GM06990 (cell line): Measurements from ENCODE around the gene RASD1.

Experiments used
- DNase-seq: peaks from one replicate; pipeline ENCODE4 v3.0.0-alpha.2; 2011; ENCODE audit not compliant: insufficient read length; ENCODE audit errors: extremely low read depth
- H3K27me3 ChIP-seq: replicated peaks from 2 replicates; pipeline ENCODE4 v1.6.0; 2011; ENCODE audit warnings: low read length; ENCODE audit not compliant: control insufficient read depth, insufficient read depth
- H3K36me3 ChIP-seq: 2 replicates; pipeline ENCODE4 v1.5.1; 2011; ENCODE audit warnings: low read length; ENCODE audit not compliant: control insufficient read depth, insufficient read depth
- H3K4me3 ChIP-seq: replicated peaks from 2 replicates; pipeline ENCODE4 v1.5.1; 2011; ENCODE audit warnings: low read depth, mild to moderate bottlenecking, control low read depth, low read length
- TF ChIP-seq, protein P1 (sequence below): IDR thresholded peaks from 2 replicates; pipeline ENCODE4 v1.5.1; 2011; ENCODE audit warnings: low read length, control low read depth, mild to moderate bottlenecking, inconsistent platforms; ENCODE audit not compliant: insufficient read depth, poor library complexity, severe bottlenecking

RASD1 gene

DNA sequence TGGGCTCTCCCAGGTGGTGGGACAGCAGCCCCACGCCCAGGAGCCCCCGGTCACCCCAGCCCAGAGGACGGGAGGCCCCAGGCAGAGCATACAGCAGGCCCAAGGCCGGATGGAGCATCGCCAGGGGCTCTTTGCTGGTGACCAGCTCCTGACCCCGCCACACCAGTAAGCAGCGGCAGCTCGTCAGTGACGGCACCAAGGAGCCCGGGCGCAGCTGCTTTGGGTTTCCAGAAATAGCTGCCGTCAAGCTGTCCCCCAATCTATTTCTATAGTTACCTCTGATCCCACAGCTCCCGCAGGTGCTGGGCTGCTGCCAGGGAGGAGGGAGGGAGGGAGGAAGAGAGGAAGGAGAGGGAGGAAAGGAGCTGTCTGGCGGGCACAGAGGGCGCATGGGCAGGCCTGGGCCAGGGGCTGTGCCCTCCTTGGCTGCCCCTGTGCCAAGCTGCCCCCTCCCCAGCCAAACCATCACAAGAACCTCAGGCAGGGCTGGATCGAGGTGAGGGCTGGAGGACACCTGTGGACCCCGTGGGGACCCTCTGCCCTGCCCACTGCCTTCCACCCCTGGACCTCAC is 10.8 kb upstream of the RASD1 start:
- no peaks in the 10 kb centered on the region for H3K27me3 ChIP-seq
- H3K4me3 ChIP-seq: no peak overlapping the region
- no peaks in the 10 kb centered on the region for H3K36me3 ChIP-seq
- no peak for DNase-seq
- TF ChIP-seq, protein P1, sequence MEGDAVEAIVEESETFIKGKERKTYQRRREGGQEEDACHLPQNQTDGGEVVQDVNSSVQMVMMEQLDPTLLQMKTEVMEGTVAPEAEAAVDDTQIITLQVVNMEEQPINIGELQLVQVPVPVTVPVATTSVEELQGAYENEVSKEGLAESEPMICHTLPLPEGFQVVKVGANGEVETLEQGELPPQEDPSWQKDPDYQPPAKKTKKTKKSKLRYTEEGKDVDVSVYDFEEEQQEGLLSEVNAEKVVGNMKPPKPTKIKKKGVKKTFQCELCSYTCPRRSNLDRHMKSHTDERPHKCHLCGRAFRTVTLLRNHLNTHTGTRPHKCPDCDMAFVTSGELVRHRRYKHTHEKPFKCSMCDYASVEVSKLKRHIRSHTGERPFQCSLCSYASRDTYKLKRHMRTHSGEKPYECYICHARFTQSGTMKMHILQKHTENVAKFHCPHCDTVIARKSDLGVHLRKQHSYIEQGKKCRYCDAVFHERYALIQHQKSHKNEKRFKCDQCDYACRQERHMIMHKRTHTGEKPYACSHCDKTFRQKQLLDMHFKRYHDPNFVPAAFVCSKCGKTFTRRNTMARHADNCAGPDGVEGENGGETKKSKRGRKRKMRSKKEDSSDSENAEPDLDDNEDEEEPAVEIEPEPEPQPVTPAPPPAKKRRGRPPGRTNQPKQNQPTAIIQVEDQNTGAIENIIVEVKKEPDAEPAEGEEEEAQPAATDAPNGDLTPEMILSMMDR: no peak

DNA sequence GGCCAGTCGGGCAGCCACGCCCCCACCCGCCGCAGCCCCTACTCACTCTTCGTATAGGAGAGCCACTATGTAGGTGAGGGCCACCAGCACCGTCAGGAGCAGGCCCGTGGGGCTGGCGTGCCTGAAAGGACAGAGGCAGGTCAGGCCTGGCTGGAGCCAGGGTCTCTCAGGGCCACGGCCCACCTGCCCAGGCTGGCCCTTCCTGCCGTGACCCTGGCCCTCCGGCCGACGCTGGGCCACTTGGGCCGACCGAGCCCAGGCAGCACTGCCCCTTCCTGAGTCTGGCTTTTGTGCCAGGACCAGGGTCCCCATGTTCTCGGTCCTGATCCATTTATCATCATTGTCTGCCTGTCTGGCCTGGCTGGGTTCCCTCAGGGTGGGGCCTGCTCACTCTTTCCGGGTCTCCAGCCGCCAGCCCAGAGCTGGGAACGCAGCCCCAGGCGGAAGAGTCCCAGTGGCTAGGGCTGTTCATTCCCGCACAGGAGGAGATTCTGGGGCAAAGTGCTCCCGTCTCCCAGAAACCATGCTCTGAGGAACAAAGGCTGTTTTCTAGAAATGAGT is 10.1 kb upstream of the RASD1 start:
- TF ChIP-seq, protein P1: no peak
- Histone ChIP-seq H3K27me3 (no peaks in the 10 kb centered on the region), H3K4me3 (no peak overlapping the region), H3K36me3 (no peaks in the 10 kb centered on the region)
- no peak for DNase-seq

DNA sequence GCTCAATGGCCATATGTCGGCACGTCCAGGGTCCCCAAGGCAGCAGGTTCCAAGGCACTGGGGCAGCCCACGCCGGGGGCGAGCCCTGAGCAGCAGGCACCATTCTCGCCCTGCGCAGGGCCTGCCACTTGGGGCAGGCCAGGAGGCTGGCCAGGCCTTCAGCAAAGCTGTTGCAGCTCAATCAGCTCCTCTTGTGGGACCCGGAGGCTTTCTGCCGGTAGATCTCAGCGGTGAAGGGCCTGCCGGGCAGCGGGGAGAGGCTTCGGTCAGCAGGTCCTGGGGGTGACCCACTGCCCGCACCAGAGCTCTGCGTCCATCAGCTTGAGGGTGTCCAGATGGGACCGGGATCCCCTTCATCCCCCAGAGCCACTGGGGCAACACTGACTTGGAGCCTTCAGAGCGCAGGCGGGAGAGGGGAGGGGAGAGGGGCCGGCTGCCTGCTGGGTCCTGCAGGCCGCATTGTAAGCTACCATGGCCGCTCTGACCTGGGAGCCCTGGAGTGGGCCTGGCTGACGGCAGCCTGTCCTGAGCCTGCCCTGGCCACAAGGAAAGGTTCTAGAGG is 9.5 kb upstream of the RASD1 start:
- TF ChIP-seq, protein P1: no peak

DNA sequence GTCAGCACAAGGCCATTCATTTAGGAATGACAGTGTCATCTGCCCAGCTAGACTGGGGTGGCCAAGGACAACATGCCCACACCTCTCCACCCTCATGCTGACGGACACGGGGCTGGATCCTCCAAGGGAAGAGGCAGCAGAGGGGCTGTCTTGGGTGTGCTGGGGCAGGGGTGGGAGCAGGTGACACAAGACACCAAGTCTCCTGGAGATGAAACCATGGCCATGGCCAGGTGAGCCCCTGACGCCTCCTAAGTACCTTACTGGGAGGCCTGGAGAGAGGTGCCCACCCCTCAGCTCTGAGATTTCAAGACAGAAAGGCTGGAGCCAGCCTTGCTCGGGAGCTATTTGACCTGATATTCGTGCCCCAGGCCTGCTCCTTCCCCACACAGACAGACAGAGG is 9.0 kb upstream of the RASD1 start:
- H3K4me3 ChIP-seq: no peak overlapping the region
- H3K27me3 ChIP-seq: no peaks in the 10 kb centered on the region
- TF ChIP-seq, protein P1: no peak
- no peaks in the 10 kb centered on the region for H3K36me3 ChIP-seq
- DNase-seq: no peak

More for the DNA sequence above, 9.5 kb upstream of the RASD1 start:
- Histone ChIP-seq H3K27me3 (no peaks in the 10 kb centered on the region), H3K4me3 (no peak overlapping the region), H3K36me3 (no peaks in the 10 kb centered on the region)
- DNase-seq: no peak

DNA sequence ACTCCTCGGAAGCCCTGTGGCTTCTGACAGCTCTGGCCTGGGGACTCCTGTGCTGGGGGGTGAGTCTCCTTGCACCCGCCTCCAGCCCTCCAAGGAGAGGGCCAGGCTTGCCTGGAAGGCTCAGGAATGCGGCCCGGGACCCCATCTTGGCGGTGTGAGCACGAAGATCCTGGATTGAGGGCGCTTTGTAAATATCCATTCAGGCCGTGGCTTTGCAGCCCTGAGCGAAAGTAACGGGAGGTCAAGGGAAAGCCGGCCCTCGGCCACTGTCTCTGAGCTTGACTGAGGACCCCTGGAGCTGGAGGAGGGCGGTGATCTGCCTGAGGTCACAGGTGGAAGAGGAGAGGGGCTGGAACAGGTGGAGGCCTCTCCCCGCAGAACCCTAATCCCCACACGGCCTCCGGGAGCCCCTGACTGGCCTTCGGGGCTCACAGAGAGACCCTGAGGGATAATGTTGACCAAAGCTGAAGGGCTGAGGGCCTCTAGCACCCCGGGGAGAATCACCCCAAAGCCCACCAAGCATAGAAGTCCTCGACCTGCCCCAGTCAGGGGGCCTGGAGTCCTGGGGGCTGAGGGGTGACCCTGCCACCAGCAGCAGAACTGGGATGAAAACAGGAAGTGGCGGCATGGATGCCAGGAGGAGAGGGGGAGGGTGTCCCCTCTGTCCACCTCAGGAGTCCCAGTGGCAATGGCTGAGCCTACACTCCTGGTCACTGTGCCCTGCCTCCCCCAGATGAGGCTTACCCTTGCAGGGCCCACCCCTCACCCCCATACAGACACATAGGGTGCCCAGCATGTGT is 8.3 kb upstream of the RASD1 start:
- TF ChIP-seq, protein P1: no peak
- no peak for DNase-seq
- Histone ChIP-seq H3K27me3 (no peaks in the 10 kb centered on the region), H3K36me3 (no peaks in the 10 kb centered on the region), H3K4me3 (no peak overlapping the region)
